Upper lobe of left lung (tissue), 4 donors: ENCODE measurements around the gene GRIN2A.

Experiments used
- EP300 ChIP-seq, 4 donors: sonication (generic); formaldehyde crosslinking; IDR thresholded peaks; one replicate each; pipeline ENCODE4 v1.5.1; 2017; ENCODE audit warnings: antibody characterized with exemption in 4 of 4, control low read depth in 2 of 4
- POLR2A ChIP-seq, 4 donors: fragments of 450-650 bp; IDR thresholded peaks; one replicate each; pipeline ENCODE4 v1.5.1; 2016 to 2017; ENCODE audit warnings: antibody characterized with exemption in 4 of 4, mild to moderate bottlenecking in 2 of 4
- POLR2AphosphoS5 ChIP-seq, 2 donors: sonication (generic); formaldehyde crosslinking; IDR thresholded peaks; one replicate each; pipeline ENCODE4 v1.5.1; 2017; ENCODE audit warnings: antibody characterized with exemption in 2 of 2
- TF ChIP-seq, protein P1 (sequence below), 6 experiments: fragments of 450-650 bp in 4 of 6; fragments of 200-600 bp in 2 of 6; sonication (generic) in 2 of 6; IDR thresholded peaks; one replicate each; pipeline ENCODE4 v1.5.1; 2016 to 2019; ENCODE audit warnings: antibody characterized with exemption in 6 of 6

DNA sequence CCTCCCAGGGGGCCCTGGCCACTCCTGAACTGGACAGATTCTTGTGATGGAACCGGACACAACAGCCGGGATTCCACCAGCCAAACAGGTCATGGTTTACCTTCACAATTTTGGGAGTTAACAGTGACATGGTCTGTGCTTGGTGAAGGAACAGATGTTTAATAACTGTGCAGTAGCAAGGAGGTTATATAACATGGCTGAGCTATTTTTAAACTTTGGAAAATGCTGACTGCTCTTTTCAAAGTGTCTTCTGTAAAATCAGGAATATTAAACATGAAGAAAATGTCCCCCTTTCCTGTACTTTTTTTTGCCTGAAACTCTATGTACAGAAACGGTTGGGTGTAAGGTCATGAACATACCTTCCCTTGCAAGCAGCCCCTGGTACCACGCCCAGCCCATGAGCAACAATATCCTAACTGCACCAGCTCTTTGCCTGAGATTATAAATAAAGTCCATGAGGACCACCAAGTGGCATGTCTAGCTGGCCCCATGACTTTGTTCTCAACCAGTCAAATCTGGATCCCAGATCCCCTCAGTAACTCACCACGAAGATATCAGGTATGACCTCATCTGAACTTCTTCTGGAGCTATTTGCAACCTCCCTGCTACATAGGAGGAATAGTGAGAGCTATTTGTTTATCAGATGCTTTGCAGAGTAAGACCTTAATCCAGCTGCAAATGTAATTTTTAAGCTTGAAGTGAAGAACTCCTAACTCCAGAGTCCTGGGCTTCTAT is 249.1 kb downstream of the GRIN2A start:
- TF ChIP-seq, protein P1, sequence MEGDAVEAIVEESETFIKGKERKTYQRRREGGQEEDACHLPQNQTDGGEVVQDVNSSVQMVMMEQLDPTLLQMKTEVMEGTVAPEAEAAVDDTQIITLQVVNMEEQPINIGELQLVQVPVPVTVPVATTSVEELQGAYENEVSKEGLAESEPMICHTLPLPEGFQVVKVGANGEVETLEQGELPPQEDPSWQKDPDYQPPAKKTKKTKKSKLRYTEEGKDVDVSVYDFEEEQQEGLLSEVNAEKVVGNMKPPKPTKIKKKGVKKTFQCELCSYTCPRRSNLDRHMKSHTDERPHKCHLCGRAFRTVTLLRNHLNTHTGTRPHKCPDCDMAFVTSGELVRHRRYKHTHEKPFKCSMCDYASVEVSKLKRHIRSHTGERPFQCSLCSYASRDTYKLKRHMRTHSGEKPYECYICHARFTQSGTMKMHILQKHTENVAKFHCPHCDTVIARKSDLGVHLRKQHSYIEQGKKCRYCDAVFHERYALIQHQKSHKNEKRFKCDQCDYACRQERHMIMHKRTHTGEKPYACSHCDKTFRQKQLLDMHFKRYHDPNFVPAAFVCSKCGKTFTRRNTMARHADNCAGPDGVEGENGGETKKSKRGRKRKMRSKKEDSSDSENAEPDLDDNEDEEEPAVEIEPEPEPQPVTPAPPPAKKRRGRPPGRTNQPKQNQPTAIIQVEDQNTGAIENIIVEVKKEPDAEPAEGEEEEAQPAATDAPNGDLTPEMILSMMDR (IDR thresholded peaks at IDR 0.05), result no peak
- TF ChIP-seq POLR2A (IDR thresholded peaks at IDR 0.05) (no peak), EP300 (IDR thresholded peaks at IDR 0.05) (no peak), POLR2AphosphoS5 (IDR thresholded peaks at IDR 0.05) (no peak)
